Stimulated activated CD4-positive, alpha-beta T cell treated with anti-CD3 and anti-CD28 coated beads, Interleukin-2, amount 100 ng/mL, for 4 hours (primary cell): Measurements from ENCODE around the gene ADAMTS12.
A peak's percentile ranks its signal among the peaks of the same experiment; 100 is the strongest.
"Not testable (repeated sequence)": the region's sequence is repeated elsewhere in the genome, so short reads cannot be mapped to it uniquely, and the experiment has no call there.

Source experiments
- DNase-seq: peaks from one replicate; pipeline ENCODE4 v3.0.0-alpha.2; 2020; ENCODE audit warnings: low read depth

ADAMTS12 gene

DNA sequence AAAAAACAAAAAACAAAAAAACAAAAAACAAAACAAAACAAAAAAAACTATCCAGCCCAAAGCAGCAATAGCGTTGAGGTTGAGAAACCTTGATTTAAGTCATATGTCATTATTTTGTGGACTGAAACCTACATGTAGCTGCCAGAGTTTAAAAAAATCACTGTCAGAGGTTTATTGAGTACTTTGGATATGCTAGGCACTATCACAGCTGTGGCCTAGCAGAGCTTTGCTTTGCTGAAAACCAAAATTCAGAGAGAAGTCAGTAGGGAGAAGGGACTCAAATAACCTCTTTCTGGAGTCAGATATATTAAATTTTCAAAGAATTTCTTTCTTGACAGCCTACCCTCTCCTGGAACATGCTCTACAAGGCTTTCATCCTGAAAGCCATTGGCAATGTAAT, 299.5 kb downstream of the ADAMTS12 start:
- DNase-seq = no peak

DNA sequence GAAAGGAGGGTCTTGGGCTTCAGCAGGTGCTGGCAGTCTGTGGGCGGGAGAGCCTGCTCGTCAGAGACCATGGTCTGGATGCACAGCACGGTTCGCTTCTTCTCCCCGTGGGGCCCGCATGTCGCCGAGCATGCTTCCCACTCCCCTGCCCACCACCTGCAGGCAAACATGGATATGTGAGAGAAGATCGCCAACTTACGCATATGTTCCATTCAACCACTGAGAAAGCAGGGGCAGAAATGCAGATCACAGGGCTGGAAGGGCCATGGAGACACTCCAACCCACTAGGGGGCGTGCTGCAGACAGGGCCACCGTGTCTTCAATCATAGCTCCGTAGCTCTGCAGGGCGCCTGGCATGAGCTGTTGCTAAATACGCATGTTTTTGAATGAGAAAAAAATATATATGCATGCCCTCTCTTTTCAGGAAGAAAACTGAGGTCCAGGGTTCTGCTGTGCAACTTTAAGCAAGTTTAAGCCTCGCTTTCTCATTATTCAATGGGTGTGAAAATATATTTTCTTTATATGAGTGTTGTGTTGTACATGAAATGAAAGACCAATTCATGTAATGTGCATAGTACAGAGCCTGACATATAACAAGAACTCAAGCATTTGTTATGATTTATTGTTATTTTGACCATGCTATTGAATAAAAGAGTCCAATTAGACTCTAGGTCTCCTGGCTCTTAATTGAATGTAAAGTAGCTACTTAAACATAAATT, 303.0 kb downstream of the ADAMTS12 start:
- peak; percentile 1 for DNase-seq

DNA sequence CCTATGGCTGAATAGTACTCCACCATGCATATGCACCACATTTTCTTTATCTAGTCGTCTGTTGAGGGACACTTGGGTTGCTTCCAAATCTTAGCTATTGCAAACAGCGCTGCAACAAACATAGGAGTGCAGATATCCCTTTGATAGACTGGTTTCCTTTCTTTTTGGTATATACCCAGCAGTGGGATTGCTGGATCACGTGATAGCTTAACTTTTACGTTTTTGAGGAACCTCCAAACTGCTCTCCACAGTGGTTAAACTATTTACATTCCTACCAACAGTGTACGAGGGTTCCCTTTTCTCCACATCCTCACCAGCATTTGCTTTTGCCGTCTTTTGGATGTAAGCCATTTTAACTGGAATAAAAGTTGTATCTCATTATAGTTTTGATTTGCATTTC, 308.5 kb downstream of the ADAMTS12 start:
- DNase-seq = no peak

DNA sequence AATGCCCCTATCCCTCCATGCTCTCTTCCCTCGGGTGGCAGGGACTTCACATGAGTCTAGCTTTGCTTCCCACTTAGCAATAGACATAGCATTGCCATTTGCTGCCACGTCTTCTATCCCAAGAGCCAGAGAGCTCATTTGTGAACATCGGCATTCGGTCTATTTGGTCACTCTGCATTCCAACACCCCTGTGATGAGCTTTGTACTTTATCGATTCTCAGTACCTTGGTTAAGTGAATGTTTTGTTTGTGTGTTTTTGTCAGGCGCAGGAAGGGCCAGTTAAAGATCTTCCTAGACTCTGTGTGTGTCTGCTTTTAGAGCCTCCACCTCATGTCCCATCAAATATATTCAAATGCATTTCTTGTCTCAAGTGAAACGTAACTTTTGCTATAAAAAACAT, 309.4 kb downstream of the ADAMTS12 start:
- DNase-seq = no peak

DNA sequence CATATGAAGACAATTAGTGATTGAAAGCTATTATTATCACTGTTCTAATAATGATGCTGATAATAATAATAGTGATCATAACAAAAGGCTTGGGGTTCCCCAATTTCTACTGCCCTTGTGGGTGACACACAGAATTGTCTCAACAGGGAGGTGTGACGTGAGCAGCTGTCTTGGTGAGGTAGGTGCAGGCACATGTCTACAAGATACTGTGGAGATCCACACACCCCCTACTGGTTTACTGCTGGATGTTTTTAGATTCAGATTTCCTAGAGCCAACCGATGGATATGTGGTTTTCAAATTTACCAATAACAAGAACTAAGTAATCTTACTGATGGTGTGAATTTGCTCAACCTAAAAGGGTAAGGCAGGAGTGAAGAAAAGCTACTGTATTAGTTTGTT, 312.0 kb downstream of the ADAMTS12 start:
- DNase-seq = no peak

DNA sequence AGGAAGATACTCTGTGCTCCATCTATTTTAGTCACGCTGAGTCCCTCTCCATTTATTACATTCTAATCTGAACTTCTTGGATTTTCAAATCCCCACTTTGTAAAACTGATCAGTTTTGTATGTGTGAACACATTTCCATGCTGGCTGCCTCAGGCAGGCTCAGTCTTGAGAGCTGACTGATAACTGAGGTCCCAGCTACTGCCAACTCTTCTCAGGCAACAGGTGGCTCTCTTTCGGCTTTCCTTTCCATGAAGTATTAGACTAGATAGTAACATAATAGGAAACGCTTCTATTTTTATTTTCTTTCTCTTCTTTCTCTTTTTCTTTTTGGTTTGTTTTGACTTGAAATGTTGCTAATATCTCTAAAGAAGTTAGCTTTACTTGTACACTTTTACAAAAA, 312.6 kb downstream of the ADAMTS12 start:
- DNase-seq = no peak

DNA sequence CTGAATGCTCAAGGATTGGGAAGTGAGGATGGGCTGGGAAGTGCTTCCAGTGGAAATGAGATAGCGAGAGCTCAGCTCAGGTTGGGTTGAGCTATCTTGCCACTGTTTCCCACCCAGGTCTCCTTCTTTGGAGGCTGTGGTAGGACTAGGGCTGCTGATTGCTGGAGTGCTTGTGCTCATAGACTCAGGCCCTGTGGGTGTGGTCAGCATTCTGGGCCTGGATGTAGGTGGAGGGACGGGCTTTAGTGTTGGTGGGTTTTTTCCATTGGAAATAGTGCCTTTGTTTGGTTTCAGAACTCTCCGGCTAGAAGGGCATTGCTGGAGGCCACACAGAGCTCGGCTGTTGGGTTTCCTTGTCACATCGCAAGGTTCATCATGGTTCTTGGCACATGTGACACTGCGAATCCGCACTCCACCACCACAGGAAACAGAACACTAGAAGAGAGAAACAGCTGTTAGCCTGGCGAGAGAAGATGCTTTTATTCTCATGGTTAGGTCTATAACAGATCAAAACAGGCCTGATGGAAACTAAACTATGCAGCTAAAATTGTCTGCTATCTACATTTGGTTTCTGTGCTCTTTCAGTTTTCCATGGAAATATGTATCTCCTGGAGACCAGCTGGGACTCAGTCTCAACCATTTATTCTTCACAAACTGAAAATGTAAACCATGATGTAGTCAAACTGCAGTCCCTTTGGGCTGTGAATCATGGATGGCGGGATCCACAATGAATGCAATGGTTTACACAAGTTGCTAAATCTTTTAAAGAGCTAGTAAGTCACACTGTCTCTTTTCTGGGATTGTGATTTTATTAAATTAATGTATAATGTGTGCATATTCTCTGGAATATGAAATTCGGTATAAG, 314.8 kb downstream of the ADAMTS12 start:
- DNase-seq = no peak

DNA sequence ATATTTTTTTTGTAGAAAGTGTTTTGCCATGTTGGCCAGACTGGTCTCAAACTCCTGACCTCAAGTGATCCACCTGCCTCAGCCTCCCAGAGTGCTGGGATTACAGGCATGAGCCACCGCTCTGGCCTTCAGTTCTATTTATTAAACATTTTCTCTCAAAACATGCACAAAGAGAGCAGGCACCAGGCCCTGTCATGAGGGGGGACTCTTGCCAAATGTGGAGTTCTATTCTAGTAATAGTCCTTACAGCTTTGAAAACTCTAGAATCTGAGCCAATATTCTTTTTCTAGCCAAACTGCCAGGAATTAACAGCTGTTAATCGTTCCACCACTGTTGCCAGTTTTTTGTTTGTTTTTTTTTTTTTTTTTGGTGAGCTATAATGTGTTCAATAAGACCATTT, 326.5 kb downstream of the ADAMTS12 start:
- no peak for DNase-seq

DNA sequence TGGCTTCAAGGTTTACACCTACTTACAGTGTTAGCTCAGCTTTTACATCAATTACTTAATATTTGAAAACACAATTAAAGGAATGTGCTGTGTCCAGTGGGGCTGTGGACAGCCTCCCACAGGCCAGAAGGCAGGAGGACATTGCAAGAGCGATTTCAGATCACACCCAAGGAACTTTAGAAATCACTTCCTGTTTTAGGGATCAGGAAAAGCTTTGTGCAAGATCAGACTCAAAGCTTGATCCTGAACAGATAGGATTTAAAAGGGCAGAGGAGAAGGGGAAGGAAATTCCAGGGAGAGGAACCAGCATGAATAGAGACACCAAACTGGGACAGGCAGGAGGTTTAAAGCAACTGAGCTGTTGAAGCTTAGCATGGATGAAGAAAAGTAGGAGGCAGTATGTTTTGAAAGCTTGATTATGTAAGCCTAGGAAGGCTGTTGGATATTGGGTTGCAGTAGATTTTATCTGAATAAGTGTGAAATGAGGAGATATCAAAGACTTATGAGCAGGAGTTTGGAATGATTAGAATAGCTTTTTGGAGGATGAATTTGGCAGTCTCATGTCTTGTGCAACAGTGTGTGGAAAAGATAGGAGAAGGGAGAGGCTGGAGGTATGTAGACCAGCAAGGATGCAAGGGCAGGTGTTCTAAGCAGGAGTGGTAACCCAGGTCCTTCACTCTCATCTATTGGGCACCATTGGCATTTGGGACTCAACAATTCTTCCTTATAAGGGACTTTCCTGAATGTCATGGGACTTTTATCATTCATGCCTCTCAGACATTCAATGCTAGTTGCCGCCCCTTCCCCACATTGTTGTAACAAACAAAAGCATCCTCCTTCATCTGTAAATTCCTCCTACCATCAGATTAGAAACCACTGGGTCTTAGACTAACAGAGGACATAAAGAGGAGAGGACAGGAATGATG, 327.5 kb downstream of the ADAMTS12 start:
- DNase-seq = no peak

DNA sequence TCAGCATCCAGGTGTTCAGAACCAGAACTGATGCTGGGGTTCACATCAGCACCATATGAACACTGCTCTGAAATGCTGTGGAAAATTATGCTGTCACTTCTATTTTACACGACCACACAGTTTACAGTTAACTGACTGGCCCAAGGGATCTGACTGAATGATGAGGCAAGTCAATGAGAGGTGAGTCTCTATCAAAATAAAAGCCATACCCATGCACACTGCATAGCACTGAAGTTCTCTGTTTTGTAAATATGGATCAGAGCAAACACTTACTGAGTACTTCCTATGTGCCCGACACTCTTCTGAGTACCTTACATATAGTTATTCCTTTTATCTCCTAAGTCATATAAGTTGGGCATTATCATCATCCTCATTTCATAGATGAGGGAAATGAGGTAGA, 328.3 kb downstream of the ADAMTS12 start:
- DNase-seq = no peak

DNA sequence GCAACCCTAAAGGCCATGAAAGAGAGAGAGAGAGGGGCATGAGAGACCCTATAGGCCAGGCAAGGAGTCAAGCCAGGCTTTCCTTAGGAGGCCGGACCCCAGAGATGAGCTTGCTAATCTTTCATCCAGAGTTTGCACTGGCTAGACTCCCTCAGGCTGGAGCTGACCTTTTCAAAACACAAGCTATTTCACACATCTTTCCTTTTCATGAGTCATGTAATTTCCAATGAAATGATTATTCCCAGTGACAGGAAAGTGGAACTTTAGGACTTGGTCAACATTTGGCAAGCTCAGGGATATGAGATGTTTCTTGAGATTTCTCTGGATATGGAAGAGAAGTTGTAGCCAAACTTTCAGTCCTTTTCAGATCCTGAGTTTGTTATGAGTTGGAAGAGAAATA, 333.3 kb downstream of the ADAMTS12 start:
- DNase-seq = no peak

DNA sequence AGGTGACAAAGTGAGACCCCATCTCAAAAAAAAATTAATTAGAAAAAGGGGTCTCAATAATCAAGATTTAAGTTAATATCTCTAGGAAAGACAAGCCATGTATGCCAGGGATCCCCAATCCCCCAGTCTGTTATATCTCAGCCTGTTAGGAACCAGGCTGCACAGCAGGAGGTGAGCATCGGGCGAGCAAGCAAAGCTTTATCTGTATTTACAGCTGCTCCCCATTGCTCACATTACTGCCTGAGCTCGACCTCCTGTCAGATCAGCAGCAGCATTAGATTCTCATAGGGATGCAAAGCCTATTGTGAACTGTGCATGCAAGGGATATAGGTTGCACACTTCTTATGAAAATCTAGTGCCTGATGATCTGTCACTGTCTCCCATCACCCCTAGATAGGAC, 334.2 kb downstream of the ADAMTS12 start:
- no peak for DNase-seq

DNA sequence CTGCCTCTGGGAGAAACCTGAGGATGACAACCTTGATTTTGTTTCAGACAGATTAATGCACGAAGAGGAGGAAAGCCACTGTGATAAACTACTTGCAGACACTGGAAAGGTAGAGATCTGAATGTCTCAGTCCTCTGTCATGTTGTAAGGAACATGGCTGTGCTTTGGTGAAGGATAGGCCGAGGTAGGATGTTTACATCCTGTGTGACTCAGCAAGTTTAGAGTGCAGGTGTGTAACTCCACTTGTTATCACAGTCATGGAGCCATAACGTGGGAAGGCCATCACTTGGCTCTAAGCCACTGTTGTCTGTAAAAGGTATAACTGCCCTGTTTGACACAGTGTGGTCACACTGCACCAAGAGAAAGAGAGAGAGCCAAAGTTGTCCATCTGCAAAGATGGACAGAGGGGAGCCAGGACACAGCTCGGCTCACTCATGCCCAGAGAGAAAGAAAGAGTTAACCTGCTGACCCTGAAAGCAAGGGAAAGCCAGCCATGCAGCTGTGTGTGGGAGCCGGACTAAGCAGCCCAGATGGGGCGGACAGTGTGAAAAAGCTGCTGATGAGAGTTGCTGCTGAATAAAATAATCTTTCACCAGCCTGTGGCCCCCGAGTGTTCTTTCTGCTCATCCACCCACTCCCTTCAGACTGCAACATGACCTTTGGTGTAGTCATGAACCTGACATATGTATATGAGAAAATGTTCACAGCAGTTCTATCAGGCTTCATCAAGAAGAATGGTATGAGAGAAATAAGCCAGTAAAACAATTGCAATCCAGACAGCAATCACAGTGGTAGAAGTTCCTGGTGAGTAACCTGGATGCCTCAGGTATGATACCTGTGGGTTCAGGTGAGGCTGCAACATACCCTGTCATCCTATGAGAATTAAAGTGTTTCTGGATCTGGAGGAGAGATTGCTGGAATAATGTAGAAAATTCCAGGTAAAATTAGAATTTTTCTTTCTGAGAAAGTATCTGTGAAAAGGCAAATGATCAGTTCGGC, 335.2 kb downstream of the ADAMTS12 start:
- DNase-seq = no peak

DNA sequence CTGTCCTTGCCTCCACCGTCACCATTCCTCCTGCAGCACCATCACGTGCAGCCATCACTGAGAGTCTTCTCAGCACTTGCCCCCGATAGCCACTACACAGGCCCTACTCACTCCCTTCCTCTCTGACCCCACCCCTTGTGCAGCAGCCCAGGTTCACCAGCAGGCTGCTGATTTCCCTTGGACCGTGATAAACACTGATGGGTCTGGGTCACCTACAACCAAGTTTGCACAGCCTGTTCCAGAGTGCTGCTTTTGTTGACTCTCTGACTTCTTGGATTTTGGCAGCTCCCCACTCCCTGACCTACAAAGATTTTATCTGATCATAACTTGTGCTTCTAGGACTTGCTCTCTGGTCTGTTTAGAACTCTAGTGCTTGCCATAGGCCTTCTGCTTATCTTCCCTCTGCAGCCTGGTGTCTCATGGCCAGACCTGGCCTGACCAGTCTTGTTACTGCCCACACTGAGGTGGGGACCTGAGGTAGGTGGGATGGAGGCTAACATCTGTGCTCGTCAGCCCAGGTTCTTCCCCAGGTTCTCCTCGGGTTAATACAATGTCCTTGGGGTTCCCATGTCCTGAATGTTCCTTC, 341.7 kb downstream of the ADAMTS12 start:
- no peak for DNase-seq

DNA sequence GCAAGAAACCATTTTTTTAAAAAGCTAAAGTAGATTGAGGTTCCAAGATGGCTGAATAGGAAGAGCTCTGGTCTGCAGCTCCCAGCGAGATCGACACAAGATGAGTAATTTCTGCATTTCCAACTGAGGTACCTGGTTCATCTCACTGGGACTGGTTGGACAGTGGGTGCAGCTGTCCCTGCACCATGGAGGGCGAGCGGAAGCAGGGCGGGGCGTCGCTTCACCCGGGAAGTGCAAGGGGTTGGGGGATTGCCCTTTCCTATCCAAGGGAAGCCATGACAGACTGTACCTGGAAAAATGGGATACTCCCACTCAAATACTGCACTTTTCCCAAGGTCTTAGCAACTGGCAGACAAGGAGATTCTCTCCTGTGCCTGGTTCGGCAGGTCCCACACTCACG, 352.0 kb downstream of the ADAMTS12 start:
- DNase-seq = not testable (repeated sequence)

DNA sequence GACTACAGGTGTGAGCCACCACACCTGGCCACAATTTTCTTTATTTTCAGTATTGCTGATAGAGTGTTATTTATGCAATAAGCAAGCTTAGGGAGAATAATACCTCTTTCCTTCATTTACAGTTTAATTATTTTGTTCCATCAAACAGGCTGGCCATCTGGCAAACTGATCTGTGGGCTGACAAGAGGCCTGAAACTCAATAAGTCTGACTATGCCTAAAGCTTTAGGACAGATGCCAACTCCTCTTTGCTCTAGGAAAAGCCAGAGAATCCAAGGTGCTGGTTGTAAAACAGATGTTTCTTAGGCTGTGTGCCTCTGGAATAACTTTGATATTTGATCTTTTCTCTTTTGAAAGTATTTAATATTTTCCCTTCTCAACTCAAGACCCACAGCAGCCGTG, 352.6 kb downstream of the ADAMTS12 start:
- no peak for DNase-seq

DNA sequence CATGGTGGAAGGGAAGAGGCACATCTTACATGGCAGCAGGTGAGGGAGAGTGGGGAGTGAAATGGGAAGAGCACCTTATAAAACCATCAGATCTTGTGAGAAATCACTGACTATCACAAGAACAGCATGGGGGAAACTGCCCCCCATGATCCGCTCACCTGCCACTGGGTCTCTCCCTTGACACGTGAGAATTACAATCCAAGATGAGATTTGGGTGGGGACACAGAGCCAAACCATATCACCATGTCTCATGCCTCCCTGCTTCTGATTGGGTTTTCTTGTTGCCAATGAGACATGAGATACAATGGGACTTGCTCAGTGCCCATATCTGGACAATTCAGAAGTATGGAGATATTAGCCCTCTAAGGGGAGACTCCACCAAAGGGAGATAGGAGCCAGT, 353.6 kb downstream of the ADAMTS12 start:
- no peak for DNase-seq

DNA sequence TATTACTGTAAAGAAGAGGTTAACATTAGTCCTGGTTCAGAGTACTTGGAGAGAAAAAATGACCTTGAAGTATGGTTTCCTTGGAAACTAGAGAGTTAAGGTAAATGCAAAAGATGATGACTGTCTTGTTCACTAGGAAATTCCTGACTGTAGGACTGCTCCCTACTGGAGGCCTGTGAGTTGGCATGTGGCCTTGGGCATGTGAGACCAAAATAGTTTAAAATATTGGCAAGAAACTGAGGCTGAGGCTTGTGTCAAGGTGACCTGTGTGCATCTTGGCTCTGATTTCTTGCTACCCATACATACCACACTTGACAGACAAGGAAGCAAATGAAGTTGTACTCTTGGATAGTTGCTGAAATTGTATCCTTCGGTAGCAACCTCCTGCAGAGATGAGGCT, 354.6 kb downstream of the ADAMTS12 start:
- DNase-seq = no peak

DNA sequence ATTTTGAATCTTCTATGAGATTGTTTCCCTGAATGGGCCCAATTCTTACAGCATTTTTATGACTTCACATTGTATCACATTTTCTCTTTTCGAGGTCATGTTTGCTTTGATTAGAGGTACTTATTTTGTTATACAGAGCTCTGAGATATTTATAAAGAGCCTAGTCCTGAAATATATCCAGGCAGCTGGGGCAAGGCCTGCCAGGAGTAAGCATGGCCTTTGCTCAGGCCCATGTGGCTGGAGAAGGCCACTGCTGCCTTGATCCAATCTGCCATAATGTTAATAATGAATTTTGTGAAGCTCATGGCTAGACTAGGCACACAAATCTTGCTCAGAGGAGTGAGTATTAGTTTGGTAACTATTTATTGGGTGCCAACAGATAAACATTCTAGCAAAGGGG, 355.0 kb downstream of the ADAMTS12 start:
- DNase-seq = no peak

DNA sequence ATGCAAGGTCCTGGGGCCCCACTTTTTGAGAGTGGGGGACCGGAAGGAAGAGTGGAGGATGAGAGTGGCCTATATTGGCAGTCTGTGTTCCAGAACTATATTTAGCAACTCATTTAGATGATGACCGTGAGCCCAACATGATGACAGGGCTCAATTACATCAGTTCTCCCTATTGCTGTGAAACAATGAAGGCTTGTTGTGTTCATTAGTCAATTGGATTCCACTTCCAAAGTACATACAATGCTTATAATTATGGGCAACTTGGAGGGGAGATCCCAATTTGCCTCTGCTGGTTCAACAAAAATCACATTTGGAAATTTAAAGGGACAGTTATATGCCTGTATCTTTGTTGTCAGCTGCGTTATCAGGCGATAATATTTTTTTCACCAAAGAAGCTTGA, 360.0 kb downstream of the ADAMTS12 start:
- DNase-seq = no peak

DNA sequence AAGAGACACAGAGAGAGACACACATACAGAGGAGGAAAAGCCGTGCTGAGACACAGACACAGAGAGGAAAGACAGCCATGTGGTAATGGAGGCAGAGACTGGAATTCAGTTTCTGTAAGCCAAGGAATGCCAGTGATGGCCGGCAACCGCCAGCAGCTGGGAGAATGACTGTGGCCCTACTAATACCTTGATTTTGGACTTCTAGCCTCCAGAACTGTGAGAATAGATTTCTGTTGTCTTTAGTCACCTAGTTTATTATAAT, 360.8 kb downstream of the ADAMTS12 start:
- DNase-seq = no peak
